ENCODE data around the gene EPHA4. TPM values are rescaled to one million over a fixed set of nuclear protein-coding genes. Genes with fewer than 3 reads are reported as not detected.

EPHA4 gene
- polyA plus RNA-seq, 2 donors = 4.5 to 6.0 TPM

DNA sequence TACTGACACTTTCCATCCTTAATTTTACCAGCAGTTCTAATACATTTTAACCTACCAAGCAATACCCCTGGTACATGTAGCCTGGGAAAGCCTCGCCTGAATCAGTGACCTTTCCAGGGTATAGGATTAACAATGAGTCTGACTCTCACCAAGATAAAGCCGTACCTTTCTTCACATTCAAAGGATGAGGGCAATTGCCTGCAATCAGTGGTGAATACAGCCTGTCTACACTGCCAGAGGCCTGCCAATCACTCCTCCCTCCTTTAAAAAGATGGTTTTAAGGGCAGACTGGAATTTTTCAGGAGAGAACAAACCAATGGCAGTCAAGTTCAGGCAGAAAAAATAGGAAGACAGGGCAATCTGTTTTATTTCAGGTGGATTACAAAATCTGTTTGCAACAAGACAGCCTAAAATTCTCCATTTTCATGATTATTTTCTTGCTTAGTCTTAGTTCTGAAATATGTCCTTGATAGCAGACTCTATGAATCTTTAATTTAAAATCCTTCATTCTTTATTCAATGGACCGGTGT is 4.8 kb downstream of the EPHA4 start:
- Histone ChIP-seq H3K27me3 (ENCODE audit: control insufficient read depth in 1 of 2, insufficient read depth in 2 of 2, low read length in 2 of 2) (peaks cover 0 to 3% of the 10 kb centered on the region in 2 donors), H3K27ac (ENCODE audit: low read depth in 2 of 2, low read length in 1 of 2) (no peak overlapping the region), H3K4me1 (ENCODE audit: control insufficient read depth in 2 of 2, insufficient read depth in 2 of 2, low read length in 1 of 2) (peaks cover 0 to 6% of the 10 kb centered on the region in 2 donors), H3K9me3 (ENCODE audit: control insufficient read depth in 2 of 2, insufficient read depth in 1 of 2, low read depth in 1 of 2, low read length in 1 of 2) (no peaks in the 10 kb centered on the region), H3K36me3 (ENCODE audit: control insufficient read depth in 2 of 2, insufficient read depth in 2 of 2, low read length in 1 of 2) (peaks cover 0 to 4% of the 10 kb centered on the region in 2 donors), H3K4me3 (ENCODE audit: low read depth in 1 of 2, low read length in 2 of 2) (no peak overlapping the region)
- 83 to 90% methylated on average over 3 of the region's 3 CpGs for WGBS, 2 donors

- 94% methylated on average over 14 of the region's 14 CpGs for WGBS, 2 donors
- Histone ChIP-seq H3K27me3 (ENCODE audit: control insufficient read depth in 1 of 2, insufficient read depth in 2 of 2, low read length in 2 of 2) (no peaks in the 10 kb centered on the region), H3K36me3 (ENCODE audit: control insufficient read depth in 2 of 2, insufficient read depth in 2 of 2, low read length in 1 of 2) (peaks cover 0 to 4% of the 10 kb centered on the region in 2 donors), H3K9me3 (ENCODE audit: control insufficient read depth in 2 of 2, insufficient read depth in 1 of 2, low read depth in 1 of 2, low read length in 1 of 2) (no peaks in the 10 kb centered on the region), H3K27ac (ENCODE audit: low read depth in 2 of 2, low read length in 1 of 2) (no peak overlapping the region), H3K4me1 (ENCODE audit: control insufficient read depth in 2 of 2, insufficient read depth in 2 of 2, low read length in 1 of 2) (no peaks in the 10 kb centered on the region), H3K4me3 (ENCODE audit: low read depth in 1 of 2, low read length in 2 of 2) (no peak overlapping the region)
These were observed 8.7 kb downstream of the EPHA4 start for GRCh38 chr2:221563270-221563985.

DNA sequence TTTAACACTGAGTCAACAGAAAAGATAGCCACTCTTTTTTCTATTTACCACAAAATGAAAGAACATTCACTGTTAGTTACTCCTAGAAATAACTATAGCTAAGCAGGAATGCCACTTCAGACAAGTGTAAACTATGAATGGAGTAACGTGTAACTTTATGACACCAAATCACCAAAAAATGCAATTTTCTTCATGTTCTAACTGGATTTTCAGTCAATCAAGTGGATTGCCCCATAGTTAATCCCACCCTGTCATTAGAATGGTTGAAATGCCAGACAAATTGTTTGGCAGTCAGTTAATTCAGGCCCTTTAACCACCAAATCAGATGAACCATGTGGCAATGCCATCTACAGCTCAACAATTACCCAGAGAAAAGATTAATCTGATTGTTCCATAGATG is 9.9 kb downstream of the EPHA4 start:
- Histone ChIP-seq H3K36me3 (ENCODE audit: control insufficient read depth in 2 of 2, insufficient read depth in 2 of 2, low read length in 1 of 2) (peaks cover 0 to 4% of the 10 kb centered on the region in 2 donors), H3K4me3 (ENCODE audit: low read depth in 1 of 2, low read length in 2 of 2) (no peak overlapping the region), H3K27ac (ENCODE audit: low read depth in 2 of 2, low read length in 1 of 2) (no peak overlapping the region), H3K9me3 (ENCODE audit: control insufficient read depth in 2 of 2, insufficient read depth in 1 of 2, low read depth in 1 of 2, low read length in 1 of 2) (no peaks in the 10 kb centered on the region), H3K27me3 (ENCODE audit: control insufficient read depth in 1 of 2, insufficient read depth in 2 of 2, low read length in 2 of 2) (no peaks in the 10 kb centered on the region), H3K4me1 (ENCODE audit: control insufficient read depth in 2 of 2, insufficient read depth in 2 of 2, low read length in 1 of 2) (no peaks in the 10 kb centered on the region)
- 74 to 80% methylated on average over 1 of the region's 1 CpG for WGBS, 2 donors

DNA sequence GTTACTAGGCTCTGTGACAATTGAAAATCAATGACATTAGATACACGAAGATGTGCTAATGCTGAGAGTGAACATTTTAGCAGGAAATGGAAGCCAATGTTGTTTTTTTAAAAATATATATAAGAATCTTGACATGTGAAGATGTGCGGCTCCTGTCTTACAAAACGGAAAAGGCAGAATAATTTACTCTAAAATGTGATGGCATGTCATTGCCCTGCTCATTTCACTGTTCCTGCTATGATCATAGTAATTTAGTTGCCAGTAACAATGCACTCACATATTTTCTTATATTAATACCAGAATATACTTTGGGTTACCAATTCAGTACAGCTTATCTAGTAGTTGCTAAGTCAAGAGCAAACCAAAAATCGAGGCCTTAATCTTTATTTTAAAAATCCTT is 10.3 kb downstream of the EPHA4 start:
- WGBS, 2 donors = 85 to 90% methylated on average over 4 of the region's 4 CpGs

GRCh38 chr2:221559991-221560390 is 12.1 kb downstream of the EPHA4 start:
- no peak overlapping the region for H3K4me3 ChIP-seq (ENCODE audit: low read depth in 1 of 2, low read length in 2 of 2)
- 78 to 81% methylated on average over 5 of the region's 5 CpGs for WGBS, 2 donors
- H3K36me3 ChIP-seq (ENCODE audit: control insufficient read depth in 2 of 2, insufficient read depth in 2 of 2, low read length in 1 of 2) = peaks cover 0 to 4% of the 10 kb centered on the region in 2 donors
- no peaks in the 10 kb centered on the region for H3K9me3 ChIP-seq (ENCODE audit: control insufficient read depth in 2 of 2, insufficient read depth in 1 of 2, low read depth in 1 of 2, low read length in 1 of 2)
- H3K27me3 ChIP-seq (ENCODE audit: control insufficient read depth in 1 of 2, insufficient read depth in 2 of 2, low read length in 2 of 2) = no peaks in the 10 kb centered on the region
- no peaks in the 10 kb centered on the region for H3K4me1 ChIP-seq (ENCODE audit: control insufficient read depth in 2 of 2, insufficient read depth in 2 of 2, low read length in 1 of 2)
- H3K27ac ChIP-seq (ENCODE audit: low read depth in 2 of 2, low read length in 1 of 2) = no peak overlapping the region

More for the DNA sequence above, 10.3 kb downstream of the EPHA4 start:
- Histone ChIP-seq H3K27ac (ENCODE audit: low read depth in 2 of 2, low read length in 1 of 2) (no peak overlapping the region), H3K4me3 (ENCODE audit: low read depth in 1 of 2, low read length in 2 of 2) (no peak overlapping the region), H3K9me3 (ENCODE audit: control insufficient read depth in 2 of 2, insufficient read depth in 1 of 2, low read depth in 1 of 2, low read length in 1 of 2) (no peaks in the 10 kb centered on the region), H3K27me3 (ENCODE audit: control insufficient read depth in 1 of 2, insufficient read depth in 2 of 2, low read length in 2 of 2) (no peaks in the 10 kb centered on the region), H3K4me1 (ENCODE audit: control insufficient read depth in 2 of 2, insufficient read depth in 2 of 2, low read length in 1 of 2) (no peaks in the 10 kb centered on the region), H3K36me3 (ENCODE audit: control insufficient read depth in 2 of 2, insufficient read depth in 2 of 2, low read length in 1 of 2) (peaks cover 0 to 4% of the 10 kb centered on the region in 2 donors)

DNA sequence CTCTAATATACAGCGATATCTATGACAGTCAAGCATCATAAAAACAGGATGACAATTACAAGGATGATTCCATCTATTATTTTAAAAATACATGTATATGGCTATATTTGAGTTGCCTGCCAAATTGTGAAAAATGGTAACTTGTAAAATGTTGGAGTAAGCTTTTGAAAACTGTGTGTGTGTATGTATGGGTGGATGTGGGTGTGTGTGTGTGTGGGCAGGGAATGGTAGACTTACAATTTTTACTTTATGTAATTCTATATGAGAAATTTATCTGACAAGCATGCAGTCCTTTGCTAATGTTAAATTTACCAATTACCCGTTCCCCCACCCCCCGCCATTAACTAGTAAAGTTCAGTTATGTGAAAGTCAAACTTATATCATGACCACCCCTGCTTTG is 14.0 kb downstream of the EPHA4 start:
- Histone ChIP-seq H3K4me1 (ENCODE audit: control insufficient read depth in 2 of 2, insufficient read depth in 2 of 2, low read length in 1 of 2) (no peaks in the 10 kb centered on the region), H3K36me3 (ENCODE audit: control insufficient read depth in 2 of 2, insufficient read depth in 2 of 2, low read length in 1 of 2) (no peaks in the 10 kb centered on the region), H3K4me3 (ENCODE audit: low read depth in 1 of 2, low read length in 2 of 2) (no peak overlapping the region), H3K9me3 (ENCODE audit: control insufficient read depth in 2 of 2, insufficient read depth in 1 of 2, low read depth in 1 of 2, low read length in 1 of 2) (no peaks in the 10 kb centered on the region), H3K27ac (ENCODE audit: low read depth in 2 of 2, low read length in 1 of 2) (no peak overlapping the region), H3K27me3 (ENCODE audit: control insufficient read depth in 1 of 2, insufficient read depth in 2 of 2, low read length in 2 of 2) (no peaks in the 10 kb centered on the region)
- WGBS, 2 donors = 90 to 91% methylated on average over 3 of the region's 3 CpGs

DNA sequence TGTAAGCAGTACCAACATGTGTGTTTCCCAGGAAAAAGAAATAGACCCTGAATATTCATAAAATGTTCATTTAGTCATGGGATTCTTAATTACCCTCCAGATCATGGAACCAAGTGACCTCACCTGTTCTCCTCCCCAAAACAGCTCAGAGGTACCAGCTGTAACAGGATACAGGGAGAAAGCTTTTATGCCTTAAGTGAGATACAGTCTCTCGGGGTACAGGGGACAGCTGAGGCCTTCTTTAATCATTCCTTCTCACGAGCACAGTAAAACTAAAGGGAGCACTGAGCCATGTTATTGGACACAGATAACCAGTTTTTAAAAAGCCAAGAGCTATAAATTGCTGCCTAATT is 16.6 kb downstream of the EPHA4 start:
- Histone ChIP-seq H3K4me3 (ENCODE audit: low read depth in 1 of 2, low read length in 2 of 2) (no peak overlapping the region), H3K27me3 (ENCODE audit: control insufficient read depth in 1 of 2, insufficient read depth in 2 of 2, low read length in 2 of 2) (no peaks in the 10 kb centered on the region), H3K4me1 (ENCODE audit: control insufficient read depth in 2 of 2, insufficient read depth in 2 of 2, low read length in 1 of 2) (no peaks in the 10 kb centered on the region), H3K9me3 (ENCODE audit: control insufficient read depth in 2 of 2, insufficient read depth in 1 of 2, low read depth in 1 of 2, low read length in 1 of 2) (no peaks in the 10 kb centered on the region), H3K36me3 (ENCODE audit: control insufficient read depth in 2 of 2, insufficient read depth in 2 of 2, low read length in 1 of 2) (no peaks in the 10 kb centered on the region), H3K27ac (ENCODE audit: low read depth in 2 of 2, low read length in 1 of 2) (no peak overlapping the region)
- 68 to 74% methylated on average over 2 of the region's 2 CpGs for WGBS, 2 donors

- Histone ChIP-seq H3K27me3 (ENCODE audit: control insufficient read depth in 1 of 2, insufficient read depth in 2 of 2, low read length in 2 of 2) (no peaks in the 10 kb centered on the region), H3K4me1 (ENCODE audit: control insufficient read depth in 2 of 2, insufficient read depth in 2 of 2, low read length in 1 of 2) (no peaks in the 10 kb centered on the region), H3K9me3 (ENCODE audit: control insufficient read depth in 2 of 2, insufficient read depth in 1 of 2, low read depth in 1 of 2, low read length in 1 of 2) (no peaks in the 10 kb centered on the region), H3K27ac (ENCODE audit: low read depth in 2 of 2, low read length in 1 of 2) (no peak overlapping the region), H3K36me3 (ENCODE audit: control insufficient read depth in 2 of 2, insufficient read depth in 2 of 2, low read length in 1 of 2) (no peaks in the 10 kb centered on the region), H3K4me3 (ENCODE audit: low read depth in 1 of 2, low read length in 2 of 2) (no peak overlapping the region)
- 47 to 57% methylated on average over 4 of the region's 4 CpGs for WGBS, 2 donors
These were observed 17.2 kb downstream of the EPHA4 start for GRCh38 chr2:221554769-221555493.

DNA sequence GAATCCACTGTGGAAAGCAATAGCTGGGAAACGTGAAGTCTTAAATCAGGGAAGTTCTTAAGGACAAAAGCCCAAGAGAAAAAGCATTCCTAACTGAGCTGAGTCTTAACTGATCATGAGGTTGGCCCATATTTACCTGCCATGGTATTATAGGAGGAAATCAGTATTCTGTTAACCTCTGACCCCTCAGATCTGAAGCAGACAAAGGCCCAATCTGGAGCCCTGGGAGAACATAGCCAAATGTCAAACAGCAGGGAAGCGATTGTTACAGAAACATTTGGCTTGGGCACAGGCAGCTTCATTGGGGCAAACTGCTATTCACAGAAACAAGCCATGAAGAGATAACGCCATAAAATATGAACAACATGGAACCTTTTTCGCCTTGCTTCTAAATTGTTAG is 18.8 kb downstream of the EPHA4 start:
- no peak overlapping the region for H3K27ac ChIP-seq (ENCODE audit: low read depth in 2 of 2, low read length in 1 of 2)
- H3K36me3 ChIP-seq (ENCODE audit: control insufficient read depth in 2 of 2, insufficient read depth in 2 of 2, low read length in 1 of 2) = no peaks in the 10 kb centered on the region
- no peaks in the 10 kb centered on the region for H3K27me3 ChIP-seq (ENCODE audit: control insufficient read depth in 1 of 2, insufficient read depth in 2 of 2, low read length in 2 of 2)
- WGBS, 2 donors = 87 to 88% methylated on average over 4 of the region's 4 CpGs
- H3K4me3 ChIP-seq (ENCODE audit: low read depth in 1 of 2, low read length in 2 of 2) = no peak overlapping the region
- no peaks in the 10 kb centered on the region for H3K4me1 ChIP-seq (ENCODE audit: control insufficient read depth in 2 of 2, insufficient read depth in 2 of 2, low read length in 1 of 2)
- H3K9me3 ChIP-seq (ENCODE audit: control insufficient read depth in 2 of 2, insufficient read depth in 1 of 2, low read depth in 1 of 2, low read length in 1 of 2) = no peaks in the 10 kb centered on the region
